Type B pancreatic cell (in vitro differentiated cells): Measurements from ENCODE around the gene INAVA. TPM values are rescaled to one million over a fixed set of nuclear protein-coding genes. Genes with fewer than 3 reads are reported as not detected.

Source experiments
- DNase-seq: peaks from one replicate; pipeline ENCODE4 v3.0.0; 2021; ENCODE audit warnings: mixed read lengths; ENCODE audit not compliant: unreplicated experiment; ENCODE audit errors: extremely low spot score
- H3K27ac Mint-ChIP-seq: 2 replicates; pipeline ENCODE4 v1.8.0; 2021; ENCODE audit warnings: mild to moderate bottlenecking, mixed read lengths
- H3K27me3 Mint-ChIP-seq: 2 replicates; pipeline ENCODE4 v1.8.0; 2021; ENCODE audit warnings: mixed read lengths
- H3K36me3 Mint-ChIP-seq: 2 replicates; pipeline ENCODE4 v1.8.0; 2021; ENCODE audit warnings: mixed read lengths
- H3K4me1 Mint-ChIP-seq: one replicate; pipeline ENCODE4 v1.8.0; 2021; ENCODE audit warnings: mixed read lengths; ENCODE audit not compliant: unreplicated experiment
- H3K4me3 Mint-ChIP-seq: 2 replicates; pipeline ENCODE4 v1.8.0; 2021; ENCODE audit warnings: mild to moderate bottlenecking, mixed read lengths
- H3K9me3 Mint-ChIP-seq: 2 replicates; pipeline ENCODE4 v1.8.0; 2021; ENCODE audit warnings: mixed read lengths
- CTCF ChIP-seq: fragments of 200-600 bp; sonication (generic); conservative IDR thresholded peaks from 2 replicates; pipeline ENCODE4 v1.5.0; 2021; ENCODE audit warnings: antibody characterized with exemption, mild to moderate bottlenecking
- total RNA-seq: library from RNA; stranded (reverse); gene quantifications from 2 replicates; pipeline ENCODE4 v1.2.1, GENCODE V29; 2021; ENCODE audit warnings: low replicate concordance

INAVA gene
- total RNA-seq, 1 donor from 2014 or later, result 38.4 TPM

GRCh38 chr1:200903793-200904192, 9.1 kb downstream of the INAVA start:
- peaks cover 4% of the 10 kb centered on the region for H3K4me1 Mint-ChIP-seq
- H3K4me3 Mint-ChIP-seq, result no peak overlapping the region
- TF ChIP-seq CTCF, result no peak
- no peaks in the 10 kb centered on the region for H3K9me3 Mint-ChIP-seq
- H3K36me3 Mint-ChIP-seq, result peaks cover 22% of the 10 kb centered on the region
- DNase-seq, result no peak
- no peak overlapping the region for H3K27ac Mint-ChIP-seq
- H3K27me3 Mint-ChIP-seq, result no peaks in the 10 kb centered on the region

GRCh38 chr1:200904772-200905171, 10.1 kb downstream of the INAVA start:
- TF ChIP-seq CTCF, result no peak
- no peak overlapping the region for H3K27ac Mint-ChIP-seq
- H3K4me1 Mint-ChIP-seq, result no peaks in the 10 kb centered on the region
- peaks cover 17% of the 10 kb centered on the region for H3K36me3 Mint-ChIP-seq
- DNase-seq, result no peak
- H3K9me3 Mint-ChIP-seq, result no peaks in the 10 kb centered on the region
- no peak overlapping the region for H3K4me3 Mint-ChIP-seq
- no peaks in the 10 kb centered on the region for H3K27me3 Mint-ChIP-seq

GRCh38 chr1:200905411-200906052, 10.8 kb downstream of the INAVA start:
- no peak for TF ChIP-seq CTCF
- Mint-ChIP-seq H3K36me3 (peaks cover 19% of the 10 kb centered on the region), H3K27me3 (no peaks in the 10 kb centered on the region), H3K4me3 (no peak overlapping the region), H3K27ac (no peak overlapping the region), H3K4me1 (no peaks in the 10 kb centered on the region), H3K9me3 (no peaks in the 10 kb centered on the region)
- no peak for DNase-seq

- no peak for TF ChIP-seq CTCF
- DNase-seq, result no peak
- no peaks in the 10 kb centered on the region for H3K4me1 Mint-ChIP-seq
- H3K36me3 Mint-ChIP-seq, result peaks cover 16% of the 10 kb centered on the region
- H3K9me3 Mint-ChIP-seq, result no peaks in the 10 kb centered on the region
- no peak overlapping the region for H3K27ac Mint-ChIP-seq
- H3K27me3 Mint-ChIP-seq, result no peaks in the 10 kb centered on the region
- H3K4me3 Mint-ChIP-seq, result no peak overlapping the region
Observed at GRCh38 chr1:200906491-200906890, 11.8 kb downstream of the INAVA start.

- peak overlapping the region; percentile 54 for H3K27ac Mint-ChIP-seq
- H3K27me3 Mint-ChIP-seq, result no peaks in the 10 kb centered on the region
- no peak for TF ChIP-seq CTCF
- no peaks in the 10 kb centered on the region for H3K9me3 Mint-ChIP-seq
- no peaks in the 10 kb centered on the region for H3K4me1 Mint-ChIP-seq
- H3K4me3 Mint-ChIP-seq, result no peak overlapping the region
- peaks cover 10% of the 10 kb centered on the region for H3K36me3 Mint-ChIP-seq
- no peak for DNase-seq
Observed at GRCh38 chr1:200907611-200908097, 13.0 kb downstream of the INAVA start.
